Suppressor macrophage (primary cell): ENCODE results near the gene CFD.
"Not testable (repeated sequence)": the region's sequence is repeated elsewhere in the genome, so short reads cannot be mapped to it uniquely, and the experiment has no call there.

Source experiments
- DNase-seq, 4 experiments: peaks; one replicate each; pipeline ENCODE4 v3.0.0-alpha.2; 2020 to 2022

CFD gene

DNA sequence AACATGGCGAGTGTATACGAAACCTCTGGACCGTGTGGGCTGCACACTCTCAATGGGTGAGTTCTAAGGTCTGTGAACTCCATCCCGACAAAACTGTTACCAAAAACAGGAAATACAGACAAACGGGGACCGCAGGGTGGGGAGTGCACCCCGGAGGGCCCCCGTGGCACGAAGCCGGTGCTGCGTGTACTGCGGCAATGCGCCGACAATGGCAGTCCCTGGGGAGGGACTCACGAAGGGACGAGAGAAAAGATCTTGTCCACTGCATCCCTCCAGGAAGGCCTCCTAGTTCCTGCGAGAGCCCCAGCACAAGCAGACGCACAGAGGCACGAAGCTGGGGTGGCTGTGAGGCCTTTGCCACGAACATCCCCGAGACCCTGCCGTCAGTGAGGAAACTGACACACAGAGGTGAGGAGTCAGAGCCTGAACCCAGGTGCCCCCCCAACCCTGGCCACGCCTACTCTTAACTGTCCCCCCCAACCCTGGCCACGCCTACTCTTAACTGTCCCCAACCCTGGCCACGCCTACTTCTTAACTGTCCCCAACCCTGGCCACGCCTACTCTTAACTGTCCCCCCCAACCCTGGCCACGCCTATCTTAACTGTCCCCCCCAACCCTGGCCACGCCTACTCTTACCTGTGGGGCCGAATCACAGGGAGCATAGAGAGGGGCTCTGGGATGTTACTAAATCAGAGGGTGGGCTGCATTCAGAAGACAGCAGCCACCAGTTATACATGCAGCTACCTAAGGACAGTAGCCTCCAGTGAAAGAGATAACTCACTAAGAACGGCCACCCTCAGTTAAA is 29.3 kb downstream of the CFD start:
- DNase-seq, result no peak

- no peak for DNase-seq
Measured at GRCh38 chr19:889662-890295, 30.3 kb downstream of the CFD start.

DNA sequence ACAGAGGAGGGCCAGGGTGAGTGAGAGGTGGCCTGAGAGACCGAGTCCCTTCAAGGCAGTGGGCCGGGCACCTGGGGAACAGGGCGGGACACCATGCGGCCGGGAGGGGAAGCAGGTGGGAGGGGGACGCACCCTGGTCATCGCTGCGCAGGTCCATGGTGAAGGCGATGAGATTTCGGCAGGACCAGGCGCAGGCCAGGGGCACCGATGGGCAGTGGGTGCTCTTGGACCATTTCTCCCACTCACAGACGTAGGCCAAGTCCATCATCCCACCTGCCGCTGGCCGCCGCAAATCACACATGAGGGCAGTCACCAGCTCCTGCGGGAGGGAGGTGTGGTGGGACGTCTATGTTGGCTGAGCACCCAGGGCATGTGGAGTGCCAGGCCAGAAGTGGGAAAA is 31.4 kb downstream of the CFD start:
- no peak for DNase-seq

GRCh38 chr19:891421-892200 is 32.1 kb downstream of the CFD start:
- not testable (repeated sequence) for DNase-seq

GRCh38 chr19:892243-892893 is 32.9 kb downstream of the CFD start:
- peak in 3 of 4 experiments; percentile 13 to 38 (median 17) for DNase-seq

DNA sequence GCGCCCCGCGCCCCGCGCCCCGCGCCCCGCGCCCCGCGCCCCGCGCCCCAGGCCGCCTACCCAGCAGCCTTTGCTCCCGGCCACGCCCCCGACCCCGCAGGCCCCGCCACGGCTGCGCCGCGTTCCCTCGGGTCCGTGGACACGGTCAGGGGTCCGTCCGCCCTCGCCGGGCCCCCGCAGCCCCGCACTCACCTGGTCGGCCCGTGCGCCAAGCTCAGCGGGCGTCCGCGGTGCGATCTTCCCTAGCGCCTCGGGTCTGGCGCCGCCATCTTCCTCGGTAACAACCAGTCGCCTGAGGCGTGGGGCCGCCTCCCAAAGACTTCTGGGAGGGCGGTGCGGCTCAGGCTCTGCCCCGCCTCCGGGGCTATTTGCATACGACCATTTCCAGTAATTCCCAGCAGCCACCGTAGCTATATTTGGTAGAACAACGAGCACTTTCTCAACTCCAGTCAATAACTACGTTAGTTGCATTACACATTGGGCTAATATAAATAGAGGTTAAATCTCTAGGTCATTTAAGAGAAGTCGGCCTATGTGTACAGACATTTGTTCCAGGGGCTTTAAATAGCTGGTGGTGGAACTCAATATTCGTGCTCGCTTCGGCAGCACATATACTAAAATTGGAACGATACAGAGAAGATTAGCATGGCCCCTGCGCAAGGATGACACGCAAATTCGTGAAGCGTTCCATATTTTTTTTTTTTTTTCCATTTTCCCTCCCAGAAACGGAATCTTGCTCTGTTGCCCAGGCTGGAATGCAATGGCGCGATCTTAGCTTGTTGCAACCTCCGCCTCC is 33.6 kb downstream of the CFD start, which contains the start of the genes MED16 and RNU6-9:
TSS of gene MED16 (minus strand) at position 294 of the 796 bp plus-strand sequence. CDS start 2,056 bp downstream, outside the sequence.
TSS of gene RNU6-9 (plus strand) at position 591 of the 796 bp plus-strand sequence.
- peak; percentile 96 to 98 (median 97) for DNase-seq

GRCh38 chr19:896434-896833 is 37.0 kb downstream of the CFD start:
- no peak for DNase-seq

GRCh38 chr19:896999-897398 is 37.5 kb downstream of the CFD start:
- DNase-seq, result no peak

- no peak for DNase-seq
Measured at GRCh38 chr19:897442-898039, 38.1 kb downstream of the CFD start.

DNA sequence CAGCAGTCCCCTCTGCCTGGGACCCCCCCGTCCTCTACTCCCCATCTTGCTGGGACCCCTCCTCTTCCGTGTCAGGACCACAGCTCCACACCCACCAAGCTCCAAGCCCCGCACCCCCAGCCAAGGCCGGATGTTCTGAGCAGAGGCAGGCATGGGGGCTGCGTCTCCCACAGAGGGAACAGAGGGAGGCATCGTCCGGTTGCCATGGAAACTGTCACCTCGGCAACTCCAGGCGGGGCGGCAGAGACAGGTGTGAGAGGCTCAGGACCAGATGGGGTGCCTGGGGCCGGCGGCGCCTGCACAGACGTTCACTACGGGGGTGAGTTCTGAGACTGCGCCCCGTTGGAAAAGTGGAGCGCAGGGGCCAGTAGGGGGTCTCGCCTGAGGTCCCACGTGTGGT is 39.2 kb downstream of the CFD start:
- DNase-seq, result no peak

DNA sequence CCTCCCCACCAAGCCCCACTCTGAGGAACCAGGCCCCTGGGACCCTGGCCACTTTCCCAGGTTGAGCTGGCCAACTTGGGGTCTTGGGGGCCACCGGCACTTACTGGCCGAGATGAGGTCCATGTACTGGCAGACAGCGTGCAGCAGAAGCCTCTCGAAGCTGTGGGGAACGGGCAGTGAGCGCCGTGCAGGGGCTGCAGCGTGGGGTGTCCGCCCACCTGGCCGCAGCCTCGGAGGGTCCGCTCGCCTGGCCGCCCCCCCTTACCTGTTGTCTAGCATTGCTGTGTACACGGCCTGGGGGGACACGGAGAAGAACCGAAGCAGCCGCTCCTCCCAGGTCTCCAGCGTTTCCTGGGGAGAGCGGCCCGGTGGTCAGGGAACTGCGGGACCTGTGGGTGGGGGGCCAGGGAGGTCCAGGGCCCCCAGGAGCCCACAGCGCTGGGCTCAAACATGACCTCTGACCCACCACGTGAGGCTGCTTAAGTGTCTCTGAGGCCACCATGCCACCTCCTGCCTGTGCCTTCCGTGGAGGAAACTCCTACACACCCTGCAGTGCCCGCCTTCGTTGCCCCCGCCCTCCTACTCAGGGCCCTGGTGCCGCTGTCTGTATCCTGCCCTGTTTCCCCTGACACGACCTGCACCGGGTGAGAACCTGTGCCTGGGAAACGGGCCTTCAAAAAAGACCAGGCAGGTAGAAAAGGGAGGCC is 40.0 kb downstream of the CFD start:
- DNase-seq, result no peak

DNA sequence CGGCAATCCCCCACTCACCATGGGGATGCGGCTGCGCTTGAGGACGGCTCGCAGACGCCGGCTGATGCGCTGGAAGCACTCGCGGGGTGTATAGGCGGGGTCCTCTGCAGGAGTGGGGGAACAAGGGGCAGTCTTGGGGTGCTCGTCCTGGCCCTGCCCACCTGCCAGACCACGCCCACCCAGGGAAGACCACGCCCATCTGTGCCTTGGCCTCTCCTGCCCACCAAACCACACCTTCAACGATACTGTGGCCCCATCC is 40.5 kb downstream of the CFD start:
- DNase-seq, result no peak

DNA sequence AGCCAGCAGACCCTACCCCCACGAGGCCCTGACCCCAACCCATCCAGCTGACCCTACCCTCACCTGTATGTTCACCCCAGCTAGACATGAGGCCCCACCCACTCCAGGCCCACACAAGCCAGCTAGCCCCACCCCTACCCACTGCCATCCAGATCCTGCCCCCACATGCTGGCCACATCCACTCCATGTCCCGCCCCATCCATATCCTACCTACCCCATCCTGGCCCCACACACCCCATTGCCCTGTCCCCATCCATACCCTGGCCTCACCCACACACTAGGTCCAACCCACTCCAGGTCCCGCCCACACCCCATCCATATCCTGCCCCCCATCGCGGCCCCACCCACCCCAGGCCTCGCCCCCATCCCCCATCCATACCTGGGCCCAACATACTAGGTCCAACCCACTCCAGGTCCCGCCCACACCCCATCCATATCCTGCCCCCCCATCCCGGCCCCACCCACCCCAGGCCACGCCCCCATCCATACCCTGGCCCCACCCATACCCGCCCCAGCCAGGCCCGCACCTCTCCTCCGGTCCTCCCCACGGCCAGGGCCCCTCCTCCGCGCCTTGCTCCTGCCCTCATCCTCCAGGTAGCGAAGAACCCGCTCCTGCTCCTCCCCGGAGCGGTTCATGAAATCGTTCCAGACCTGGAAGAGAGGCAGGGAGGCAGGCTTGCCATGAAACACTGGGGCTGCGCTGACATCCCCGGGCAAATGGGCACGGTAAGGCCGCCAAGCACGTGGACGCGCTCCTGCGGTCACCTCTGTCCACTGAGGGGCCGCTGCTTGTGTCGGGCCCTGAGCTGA is 41.0 kb downstream of the CFD start:
- DNase-seq, result no peak

DNA sequence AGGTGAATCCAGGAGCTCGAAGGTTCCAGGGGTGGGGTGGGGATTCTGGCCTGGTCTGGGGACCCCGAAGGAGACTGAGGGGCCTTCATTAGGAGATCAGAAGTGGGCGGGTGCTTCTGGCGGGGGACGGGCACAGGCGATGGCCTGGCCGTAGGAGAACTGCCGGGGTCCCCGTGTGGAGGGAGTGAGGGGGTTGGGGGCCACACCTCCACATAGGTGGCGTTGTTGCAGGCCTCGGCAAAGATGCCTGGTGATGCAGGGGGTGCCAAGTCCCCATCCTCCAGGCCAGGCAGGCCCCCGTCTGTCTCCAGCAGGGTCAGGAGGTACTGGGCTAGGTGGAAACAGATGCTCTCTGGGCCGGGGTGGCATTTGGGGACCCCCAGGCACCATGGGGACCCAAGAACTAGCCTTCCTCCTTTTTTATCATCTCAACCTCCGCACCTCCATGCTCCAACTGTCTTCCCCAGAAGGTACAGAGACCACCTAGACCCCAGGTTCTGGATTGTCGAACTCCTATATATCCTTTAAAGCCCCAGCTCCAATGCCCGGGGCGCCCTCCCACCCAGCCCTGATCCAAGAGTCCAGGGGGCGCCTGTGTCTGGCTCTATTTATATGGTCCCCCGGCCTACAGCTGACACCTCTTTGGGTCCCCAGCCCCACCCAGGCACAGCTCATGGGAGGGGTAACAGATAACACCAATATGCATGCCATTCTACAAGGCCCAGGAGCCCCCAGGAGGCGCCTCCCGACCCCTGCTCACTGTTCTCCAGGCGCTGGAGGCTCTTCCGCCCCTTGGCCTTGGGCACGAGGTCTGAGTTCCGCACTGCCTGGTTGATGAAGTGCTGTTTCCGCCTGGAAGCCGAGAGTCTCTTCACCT is 42.0 kb downstream of the CFD start:
- DNase-seq, result no peak

- DNase-seq, result no peak
Measured at GRCh38 chr19:902093-902370, 42.6 kb downstream of the CFD start.

DNA sequence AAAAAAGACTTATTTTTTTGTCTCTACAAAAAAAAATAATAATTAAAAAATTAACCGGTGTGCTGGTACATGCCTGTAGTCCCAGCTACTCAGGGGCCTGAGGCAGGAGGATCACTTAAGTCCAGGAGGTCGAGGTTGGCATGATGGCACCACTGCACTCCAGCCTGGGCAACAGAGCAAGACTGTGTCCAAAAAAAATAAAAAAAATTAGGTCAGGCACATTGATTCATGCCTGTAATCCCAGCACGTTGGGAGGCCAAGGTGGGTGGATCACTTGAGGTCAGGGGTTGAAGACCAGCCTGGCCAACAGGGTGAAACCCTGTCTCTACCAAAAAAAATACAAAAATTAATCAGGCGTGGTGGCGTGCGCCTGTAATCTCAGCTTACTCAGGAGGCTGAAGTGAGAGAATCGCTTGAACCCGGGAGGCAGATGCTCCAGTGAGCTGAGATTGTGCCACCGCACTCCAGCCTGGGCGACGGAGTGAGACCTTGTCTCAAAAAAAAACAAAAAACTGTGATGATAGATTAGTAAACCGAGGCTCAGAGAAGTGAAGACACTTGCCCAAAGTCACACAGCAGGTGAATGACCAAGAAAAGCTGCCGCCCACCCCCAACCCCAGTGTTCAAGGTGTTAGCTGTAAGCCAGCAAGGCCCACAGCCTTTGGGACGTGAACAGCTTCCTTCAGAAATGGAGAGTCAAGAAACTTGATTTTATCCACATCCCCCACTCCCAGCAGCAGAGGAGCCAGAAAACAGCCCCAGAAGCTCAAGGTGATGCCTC is 43.2 kb downstream of the CFD start:
- DNase-seq, result no peak

GRCh38 chr19:903266-903797 is 43.9 kb downstream of the CFD start:
- DNase-seq, result no peak

DNA sequence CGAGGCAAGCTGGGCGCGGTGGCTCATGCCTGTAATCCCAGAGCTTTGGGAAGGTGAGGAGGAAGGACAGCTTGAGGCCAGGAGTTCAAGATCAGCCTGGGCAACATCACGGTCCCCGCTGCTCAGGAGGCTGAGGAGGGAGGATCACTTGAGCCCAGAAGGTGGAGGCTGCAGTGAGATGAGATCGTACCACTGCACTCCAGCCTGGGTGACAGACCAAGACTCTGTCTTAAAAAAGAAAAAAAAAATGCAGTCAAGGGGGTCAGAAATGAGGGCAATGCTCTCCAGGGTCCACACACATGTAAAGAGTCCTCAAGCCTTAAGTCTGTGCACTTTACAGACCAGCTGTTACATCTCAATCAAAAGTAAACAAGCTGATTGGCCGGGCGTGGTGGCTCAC is 45.1 kb downstream of the CFD start:
- no peak for DNase-seq
